Tibial nerve (tissue), 4 donors: Measurements from ENCODE around the gene ITCH. TPM values are rescaled to one million over a fixed set of nuclear protein-coding genes. Genes with fewer than 3 reads are reported as not detected.
"Not testable (repeated sequence)": the region's sequence is repeated elsewhere in the genome, so short reads cannot be mapped to it uniquely, and the experiment has no call there.

ENCODE experiments used
- DNase-seq, 2 donors: peaks; one replicate each; pipeline ENCODE4 v3.0.0-alpha.2; 2019; ENCODE audit warnings: low spot score in 2 of 2
- H3K27ac ChIP-seq, 4 donors: fragments of 200-600 bp; sonication (generic) in 3 of 4; one replicate each; pipeline ENCODE4 v1.5.1; 2017 to 2019; ENCODE audit warnings: mild to moderate bottlenecking in 1 of 4
- H3K27me3 ChIP-seq, 2 donors: fragments of 200-600 bp; sonication (generic) in 1 of 2; one replicate each; pipeline versions ENCODE4 v1.5.1 to v1.6.0; 2017 to 2019
- H3K36me3 ChIP-seq, 3 donors: fragments of 200-600 bp; sonication (generic); one replicate each; pipeline ENCODE4 v1.5.1; 2018 to 2019
- H3K4me1 ChIP-seq, 4 donors: fragments of 200-600 bp; sonication (generic) in 3 of 4; one replicate each; pipeline ENCODE4 v1.5.1; 2017 to 2019
- H3K4me3 ChIP-seq, 4 donors: fragments of 200-600 bp; sonication (generic) in 3 of 4; one replicate each; pipeline ENCODE4 v1.5.1; 2017 to 2019; ENCODE audit warnings: mild to moderate bottlenecking in 1 of 4, moderate library complexity in 1 of 4
- H3K9me3 ChIP-seq, 4 donors: fragments of 200-600 bp; sonication (generic) in 3 of 4; one replicate each; pipeline ENCODE4 v1.5.1; 2017 to 2019
- CTCF ChIP-seq, 5 experiments: fragments of 200-600 bp in 3 of 5; fragments of 450-650 bp in 2 of 5; sonication (generic) in 3 of 5; IDR thresholded peaks; one replicate each; pipeline ENCODE4 v1.5.1; 2016 to 2019; ENCODE audit warnings: antibody characterized with exemption in 5 of 5, mild to moderate bottlenecking in 3 of 5, moderate library complexity in 2 of 5
- EP300 ChIP-seq, 2 donors: sonication (generic); formaldehyde crosslinking; IDR thresholded peaks; one replicate each; pipeline ENCODE4 v1.6.1; 2017; ENCODE audit warnings: antibody characterized with exemption in 2 of 2, mild to moderate bottlenecking in 1 of 2
- POLR2A ChIP-seq, 2 donors: fragments of 450-650 bp; IDR thresholded peaks; one replicate each; pipeline ENCODE4 v1.6.1; 2017; ENCODE audit warnings: antibody characterized with exemption in 2 of 2, mild to moderate bottlenecking in 2 of 2, moderate library complexity in 2 of 2
- WGBS, 2 donors: methylation state at CpG; one replicate each; pipeline ENCODE4 v1.1.5; 2018; 5-methylcytosine and 5-hydroxymethylcytosine counted together
- total RNA-seq, 4 donors: library from RNA; depleted of rRNA; stranded (reverse); fragments of >200 nt; gene quantifications; one replicate each; pipeline ENCODE4 v1.1.0, GENCODE V29; 2016

Gene ITCH
- total RNA-seq, 4 donors from 2014 or later = 48.4 to 85.4 (median 62.8) TPM

GRCh38 chr20:34495916-34496315 is 132.8 kb downstream of the ITCH start:
- Histone ChIP-seq H3K27ac (no peak overlapping the region), H3K27me3 (no peaks in the 10 kb centered on the region), H3K4me3 (no peak overlapping the region), H3K36me3 (peaks cover 0 to 99% (median 0%) of the 10 kb centered on the region in 3 donors), H3K4me1 (no peaks in the 10 kb centered on the region), H3K9me3 (peaks cover 0 to 37% (median 9%) of the 10 kb centered on the region in 4 donors)
- TF ChIP-seq POLR2A (IDR thresholded peaks at IDR 0.05) = no peak
- TF ChIP-seq CTCF (IDR thresholded peaks at IDR 0.05) = no peak
- no peak for TF ChIP-seq EP300 (IDR thresholded peaks at IDR 0.05)
- 93 to 94% methylated on average over 1 of the region's 1 CpG for WGBS, 2 donors
- DNase-seq = no peak

- not testable (repeated sequence) for H3K4me3 ChIP-seq, H3K27ac ChIP-seq, H3K4me1 ChIP-seq, H3K27me3 ChIP-seq, DNase-seq
- H3K9me3 ChIP-seq = peaks cover 0 to 40% (median 10%) of the 10 kb centered on the region in 4 donors
- peaks cover 0 to 98% (median 0%) of the 10 kb centered on the region in 3 donors for H3K36me3 ChIP-seq
- WGBS, 2 donors = 95 to 99% methylated on average over 6 of the region's 6 CpGs
Measured at GRCh38 chr20:34497596-34497995, 134.5 kb downstream of the ITCH start.

GRCh38 chr20:34500823-34501222 is 137.8 kb downstream of the ITCH start:
- no peaks in the 10 kb centered on the region for H3K27me3 ChIP-seq
- no peak for DNase-seq
- no peak overlapping the region for H3K4me3 ChIP-seq
- H3K9me3 ChIP-seq = peaks cover 0 to 40% (median 10%) of the 10 kb centered on the region in 4 donors
- H3K36me3 ChIP-seq = peaks cover 0 to 86% (median 0%) of the 10 kb centered on the region in 3 donors
- 91 to 97% methylated on average over 1 of the region's 1 CpG for WGBS, 2 donors
- H3K27ac ChIP-seq = no peak overlapping the region
- TF ChIP-seq CTCF (IDR thresholded peaks at IDR 0.05) = no peak
- TF ChIP-seq POLR2A (IDR thresholded peaks at IDR 0.05) = no peak
- TF ChIP-seq EP300 (IDR thresholded peaks at IDR 0.05) = no peak
- no peaks in the 10 kb centered on the region for H3K4me1 ChIP-seq

GRCh38 chr20:34506480-34506879 is 143.4 kb downstream of the ITCH start:
- Histone ChIP-seq H3K9me3 (no peaks in the 10 kb centered on the region), H3K4me1 (peaks cover 0 to 9% (median 3%) of the 10 kb centered on the region in 4 donors), H3K27me3 (no peaks in the 10 kb centered on the region), H3K36me3 (peaks cover 0 to 55% (median 0%) of the 10 kb centered on the region in 3 donors), H3K4me3 (no peak overlapping the region), H3K27ac (no peak overlapping the region)
- WGBS, 2 donors = 92 to 96% methylated on average over 3 of the region's 3 CpGs
- TF ChIP-seq POLR2A (IDR thresholded peaks at IDR 0.05) = no peak
- TF ChIP-seq CTCF (IDR thresholded peaks at IDR 0.05) = no peak
- no peak for TF ChIP-seq EP300 (IDR thresholded peaks at IDR 0.05)
- DNase-seq = no peak

GRCh38 chr20:34507702-34508413 is 144.8 kb downstream of the ITCH start:
- Histone ChIP-seq H3K4me3 (no peak overlapping the region), H3K27ac (peak overlapping the region in 1 of 4 donors; percentile 46), H3K27me3 (no peaks in the 10 kb centered on the region), H3K9me3 (no peaks in the 10 kb centered on the region), H3K4me1 (peaks cover 0 to 16% (median 6%) of the 10 kb centered on the region in 4 donors), H3K36me3 (peaks cover 0 to 45% (median 0%) of the 10 kb centered on the region in 3 donors)
- no peak for TF ChIP-seq CTCF (IDR thresholded peaks at IDR 0.05)
- TF ChIP-seq EP300 (IDR thresholded peaks at IDR 0.05) = no peak
- no peak for TF ChIP-seq POLR2A (IDR thresholded peaks at IDR 0.05)
- DNase-seq = no peak
- WGBS, 2 donors = 48 to 62% methylated on average over 4 of the region's 4 CpGs
